WTC11 (cell line): Measurements from ENCODE around the gene CREBBP. TPM values are rescaled to one million over a fixed set of nuclear protein-coding genes. Genes with fewer than 3 reads are reported as not detected.

Experiments used
- ATAC-seq: fragments of 200-7000 bp; cut with Tn5 transposase; 2 replicates; pipeline ENCODE4 v1.10.0; 2021; ENCODE audit warnings: mild to moderate bottlenecking, moderate library complexity
- CTCF ChIA-PET: fragments of 300-600 bp; sonication (Branson Sonifier 250); formaldehyde crosslinking; loops from one replicate; lab custom pipeline; 2021; ENCODE audit warnings: antibody characterized with exemption; lab: Charles Lee
- POLR2A ChIA-PET: fragments of 350-600 bp; sonication (Branson Sonifier 250); formaldehyde crosslinking; loops from one replicate; lab custom pipeline; 2021; ENCODE audit warnings: antibody characterized with exemption; lab: Charles Lee
- DNase-seq: peaks from one replicate; pipeline ENCODE4 v3.0.0; 2021; ENCODE audit warnings: low spot score
- H3K27ac Mint-ChIP-seq: 2 replicates; pipeline ENCODE4 v1.8.0; 2021; ENCODE audit warnings: mixed read lengths
- H3K27me3 Mint-ChIP-seq: 2 replicates; pipeline ENCODE4 v1.8.0; 2021; ENCODE audit warnings: low read depth, mild to moderate bottlenecking, moderate library complexity, mixed read lengths
- H3K36me3 Mint-ChIP-seq: 2 replicates; pipeline ENCODE4 v1.8.0; 2021; ENCODE audit warnings: mixed read lengths
- H3K4me1 Mint-ChIP-seq: 2 replicates; pipeline ENCODE4 v1.8.0; 2022; ENCODE audit warnings: mixed read lengths
- H3K4me3 Mint-ChIP-seq: 2 replicates; pipeline ENCODE4 v1.8.0; 2021; ENCODE audit warnings: mild to moderate bottlenecking, moderate library complexity, mixed read lengths
- H3K9me3 Mint-ChIP-seq: 2 replicates; pipeline ENCODE4 v1.8.0; 2021; ENCODE audit warnings: mixed read lengths
- ATF1 ChIP-seq: sonication (generic); formaldehyde crosslinking; IDR thresholded peaks from 2 replicates; pipeline ENCODE4 v1.8.1; 2023; ENCODE audit warnings: mild to moderate bottlenecking, moderate library complexity, missing genetic modification reagents
- CREM ChIP-seq: sonication (generic); formaldehyde crosslinking; IDR thresholded peaks from 2 replicates; pipeline ENCODE4 v1.8.1; 2022; ENCODE audit warnings: mild to moderate bottlenecking, missing genetic modification reagents, moderate library complexity
- ETV6 ChIP-seq: sonication (generic); formaldehyde crosslinking; IDR thresholded peaks from 2 replicates; pipeline ENCODE4 v1.8.1; 2022; ENCODE audit warnings: mild to moderate bottlenecking, missing genetic modification reagents
- JAZF1 ChIP-seq: fragments of 250-450 bp; sonication (Bioruptor Pico); IDR thresholded peaks from 2 replicates; pipeline ENCODE4 v1.9.0; 2021; ENCODE audit warnings: moderate library complexity, mild to moderate bottlenecking, inconsistent platforms
- MYBL2 ChIP-seq: sonication (generic); formaldehyde crosslinking; IDR thresholded peaks from 2 replicates; pipeline ENCODE4 v1.8.1; 2023; ENCODE audit warnings: mild to moderate bottlenecking, moderate library complexity, missing genetic modification reagents
- NFYB ChIP-seq: sonication (generic); formaldehyde crosslinking; conservative IDR thresholded peaks from 2 replicates; pipeline ENCODE4 v1.8.0; 2022; ENCODE audit warnings: low read depth, missing genetic modification reagents
- PRRX2 ChIP-seq: fragments of 250-450 bp; sonication (Bioruptor Pico); IDR thresholded peaks from 2 replicates; pipeline ENCODE4 v1.8.0; 2021; ENCODE audit warnings: mild to moderate bottlenecking
- RORB ChIP-seq: fragments of 250-450 bp; sonication (Bioruptor Pico); IDR thresholded peaks from 2 replicates; pipeline ENCODE4 v1.9.0; 2021; ENCODE audit warnings: mild to moderate bottlenecking
- ZBTB21 ChIP-seq: sonication (generic); formaldehyde crosslinking; IDR thresholded peaks from 2 replicates; pipeline ENCODE4 v1.8.1; 2023; ENCODE audit warnings: mild to moderate bottlenecking, missing genetic modification reagents, borderline replicate concordance
- ZNF317 ChIP-seq: sonication (generic); formaldehyde crosslinking; IDR thresholded peaks from 2 replicates; pipeline ENCODE4 v1.8.1; 2023; ENCODE audit warnings: low read depth, mild to moderate bottlenecking, moderate library complexity, missing genetic modification reagents, borderline replicate concordance
- ZNF671 ChIP-seq: fragments of 250-450 bp; sonication (Bioruptor Pico); IDR thresholded peaks from 2 replicates; pipeline ENCODE4 v1.8.0; 2021; ENCODE audit warnings: mild to moderate bottlenecking
- total RNA-seq: library from RNA; stranded (reverse); gene quantifications from 3 replicates; pipeline ENCODE4 v1.2.3, GENCODE V29; 2021
- TF ChIP-seq, protein P1 (sequence below): sonication (generic); formaldehyde crosslinking; IDR thresholded peaks from 2 replicates; pipeline ENCODE4 v1.8.0; 2022; ENCODE audit warnings: missing genetic modification reagents
- TF ChIP-seq, protein P2 (sequence below): fragments of 250-450 bp; sonication (Bioruptor Pico); IDR thresholded peaks from 2 replicates; pipeline ENCODE4 v1.9.0; 2021; ENCODE audit warnings: moderate library complexity, mild to moderate bottlenecking, inconsistent platforms, borderline replicate concordance
- TF ChIP-seq, protein P3 (sequence below): fragments of 250-450 bp; sonication (Bioruptor Pico); IDR thresholded peaks from 2 replicates; pipeline ENCODE4 v1.9.0; 2021; ENCODE audit warnings: mild to moderate bottlenecking, borderline replicate concordance
- TF ChIP-seq, protein P4 (sequence below): sonication (generic); formaldehyde crosslinking; IDR thresholded peaks from 2 replicates; pipeline ENCODE4 v1.8.1; 2023; ENCODE audit warnings: mild to moderate bottlenecking, missing genetic modification reagents
- TF ChIP-seq, protein P5 (sequence below): sonication (generic); formaldehyde crosslinking; conservative IDR thresholded peaks from 2 replicates; pipeline ENCODE4 v1.8.1; 2023; ENCODE audit warnings: mild to moderate bottlenecking, low read depth, missing genetic modification reagents, moderate library complexity
- TF ChIP-seq, protein P6 (sequence below): fragments of 250-450 bp; sonication (Bioruptor Pico); IDR thresholded peaks from 2 replicates; pipeline ENCODE4 v2.1.2; 2022; ENCODE audit warnings: mild to moderate bottlenecking, moderate library complexity
- TF ChIP-seq, protein P7 (sequence below): sonication (generic); formaldehyde crosslinking; IDR thresholded peaks from 2 replicates; pipeline ENCODE4 v1.8.1; 2022; ENCODE audit warnings: low read depth, mild to moderate bottlenecking, moderate library complexity, missing genetic modification reagents, borderline replicate concordance

Gene CREBBP
- total RNA-seq, 1 experiment from 2014 or later = 49.6 TPM

DNA sequence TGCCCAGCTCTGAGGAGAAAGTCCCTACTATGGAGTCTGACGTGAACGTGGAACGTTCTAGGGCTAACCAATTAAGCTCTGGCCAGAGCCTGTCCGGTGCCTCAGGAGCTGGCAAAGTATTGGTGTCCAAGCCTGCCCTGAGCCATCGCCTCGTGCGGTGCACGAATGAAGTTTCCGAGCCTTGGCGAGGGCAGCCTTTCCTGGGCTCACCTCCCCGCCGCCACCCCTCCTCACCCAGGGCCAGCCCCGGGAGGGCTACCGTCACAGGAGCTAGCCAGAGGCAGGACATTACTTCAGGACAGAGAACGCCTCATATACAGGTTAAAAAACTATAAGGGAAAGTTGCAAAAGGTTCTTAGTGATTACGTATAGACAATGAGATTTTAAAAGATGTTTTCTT lies 139.6 kb downstream of the CREBBP start:
- CTCF ChIA-PET = no interaction called here
- no peak overlapping the region for H3K4me3 Mint-ChIP-seq
- DNase-seq = no peak
- POLR2A ChIA-PET = no interaction called here
- peak overlapping the region; percentile 65; the same call in 1 of the 2 replicates for H3K27ac Mint-ChIP-seq
- no peaks in the 10 kb centered on the region for H3K9me3 Mint-ChIP-seq
- peaks cover 79% of the 10 kb centered on the region for H3K36me3 Mint-ChIP-seq
- ATAC-seq = no peak
- TF ChIP-seq CREM (CRISPR knock-in tag) = no peak
- TF ChIP-seq, protein P1, sequence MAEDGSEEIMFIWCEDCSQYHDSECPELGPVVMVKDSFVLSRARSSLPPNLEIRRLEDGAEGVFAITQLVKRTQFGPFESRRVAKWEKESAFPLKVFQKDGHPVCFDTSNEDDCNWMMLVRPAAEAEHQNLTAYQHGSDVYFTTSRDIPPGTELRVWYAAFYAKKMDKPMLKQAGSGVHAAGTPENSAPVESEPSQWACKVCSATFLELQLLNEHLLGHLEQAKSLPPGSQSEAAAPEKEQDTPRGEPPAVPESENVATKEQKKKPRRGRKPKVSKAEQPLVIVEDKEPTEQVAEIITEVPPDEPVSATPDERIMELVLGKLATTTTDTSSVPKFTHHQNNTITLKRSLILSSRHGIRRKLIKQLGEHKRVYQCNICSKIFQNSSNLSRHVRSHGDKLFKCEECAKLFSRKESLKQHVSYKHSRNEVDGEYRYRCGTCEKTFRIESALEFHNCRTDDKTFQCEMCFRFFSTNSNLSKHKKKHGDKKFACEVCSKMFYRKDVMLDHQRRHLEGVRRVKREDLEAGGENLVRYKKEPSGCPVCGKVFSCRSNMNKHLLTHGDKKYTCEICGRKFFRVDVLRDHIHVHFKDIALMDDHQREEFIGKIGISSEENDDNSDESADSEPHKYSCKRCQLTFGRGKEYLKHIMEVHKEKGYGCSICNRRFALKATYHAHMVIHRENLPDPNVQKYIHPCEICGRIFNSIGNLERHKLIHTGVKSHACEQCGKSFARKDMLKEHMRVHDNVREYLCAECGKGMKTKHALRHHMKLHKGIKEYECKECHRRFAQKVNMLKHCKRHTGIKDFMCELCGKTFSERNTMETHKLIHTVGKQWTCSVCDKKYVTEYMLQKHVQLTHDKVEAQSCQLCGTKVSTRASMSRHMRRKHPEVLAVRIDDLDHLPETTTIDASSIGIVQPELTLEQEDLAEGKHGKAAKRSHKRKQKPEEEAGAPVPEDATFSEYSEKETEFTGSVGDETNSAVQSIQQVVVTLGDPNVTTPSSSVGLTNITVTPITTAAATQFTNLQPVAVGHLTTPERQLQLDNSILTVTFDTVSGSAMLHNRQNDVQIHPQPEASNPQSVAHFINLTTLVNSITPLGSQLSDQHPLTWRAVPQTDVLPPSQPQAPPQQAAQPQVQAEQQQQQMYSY (CRISPR knock-in tag) = no peak
- TF ChIP-seq, protein P2, sequence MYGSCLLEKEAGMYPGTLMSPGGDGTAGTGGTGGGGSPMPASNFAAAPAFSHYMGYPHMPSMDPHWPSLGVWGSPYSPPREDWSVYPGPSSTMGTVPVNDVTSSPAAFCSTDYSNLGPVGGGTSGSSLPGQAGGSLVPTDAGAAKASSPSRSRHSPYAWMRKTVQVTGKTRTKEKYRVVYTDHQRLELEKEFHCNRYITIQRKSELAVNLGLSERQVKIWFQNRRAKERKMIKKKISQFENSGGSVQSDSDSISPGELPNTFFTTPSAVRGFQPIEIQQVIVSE (CRISPR knock-in tag) = no peak
- TF ChIP-seq, protein P3, sequence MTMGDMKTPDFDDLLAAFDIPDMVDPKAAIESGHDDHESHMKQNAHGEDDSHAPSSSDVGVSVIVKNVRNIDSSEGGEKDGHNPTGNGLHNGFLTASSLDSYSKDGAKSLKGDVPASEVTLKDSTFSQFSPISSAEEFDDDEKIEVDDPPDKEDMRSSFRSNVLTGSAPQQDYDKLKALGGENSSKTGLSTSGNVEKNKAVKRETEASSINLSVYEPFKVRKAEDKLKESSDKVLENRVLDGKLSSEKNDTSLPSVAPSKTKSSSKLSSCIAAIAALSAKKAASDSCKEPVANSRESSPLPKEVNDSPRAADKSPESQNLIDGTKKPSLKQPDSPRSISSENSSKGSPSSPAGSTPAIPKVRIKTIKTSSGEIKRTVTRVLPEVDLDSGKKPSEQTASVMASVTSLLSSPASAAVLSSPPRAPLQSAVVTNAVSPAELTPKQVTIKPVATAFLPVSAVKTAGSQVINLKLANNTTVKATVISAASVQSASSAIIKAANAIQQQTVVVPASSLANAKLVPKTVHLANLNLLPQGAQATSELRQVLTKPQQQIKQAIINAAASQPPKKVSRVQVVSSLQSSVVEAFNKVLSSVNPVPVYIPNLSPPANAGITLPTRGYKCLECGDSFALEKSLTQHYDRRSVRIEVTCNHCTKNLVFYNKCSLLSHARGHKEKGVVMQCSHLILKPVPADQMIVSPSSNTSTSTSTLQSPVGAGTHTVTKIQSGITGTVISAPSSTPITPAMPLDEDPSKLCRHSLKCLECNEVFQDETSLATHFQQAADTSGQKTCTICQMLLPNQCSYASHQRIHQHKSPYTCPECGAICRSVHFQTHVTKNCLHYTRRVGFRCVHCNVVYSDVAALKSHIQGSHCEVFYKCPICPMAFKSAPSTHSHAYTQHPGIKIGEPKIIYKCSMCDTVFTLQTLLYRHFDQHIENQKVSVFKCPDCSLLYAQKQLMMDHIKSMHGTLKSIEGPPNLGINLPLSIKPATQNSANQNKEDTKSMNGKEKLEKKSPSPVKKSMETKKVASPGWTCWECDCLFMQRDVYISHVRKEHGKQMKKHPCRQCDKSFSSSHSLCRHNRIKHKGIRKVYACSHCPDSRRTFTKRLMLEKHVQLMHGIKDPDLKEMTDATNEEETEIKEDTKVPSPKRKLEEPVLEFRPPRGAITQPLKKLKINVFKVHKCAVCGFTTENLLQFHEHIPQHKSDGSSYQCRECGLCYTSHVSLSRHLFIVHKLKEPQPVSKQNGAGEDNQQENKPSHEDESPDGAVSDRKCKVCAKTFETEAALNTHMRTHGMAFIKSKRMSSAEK = no peak
- TF ChIP-seq, protein P4, sequence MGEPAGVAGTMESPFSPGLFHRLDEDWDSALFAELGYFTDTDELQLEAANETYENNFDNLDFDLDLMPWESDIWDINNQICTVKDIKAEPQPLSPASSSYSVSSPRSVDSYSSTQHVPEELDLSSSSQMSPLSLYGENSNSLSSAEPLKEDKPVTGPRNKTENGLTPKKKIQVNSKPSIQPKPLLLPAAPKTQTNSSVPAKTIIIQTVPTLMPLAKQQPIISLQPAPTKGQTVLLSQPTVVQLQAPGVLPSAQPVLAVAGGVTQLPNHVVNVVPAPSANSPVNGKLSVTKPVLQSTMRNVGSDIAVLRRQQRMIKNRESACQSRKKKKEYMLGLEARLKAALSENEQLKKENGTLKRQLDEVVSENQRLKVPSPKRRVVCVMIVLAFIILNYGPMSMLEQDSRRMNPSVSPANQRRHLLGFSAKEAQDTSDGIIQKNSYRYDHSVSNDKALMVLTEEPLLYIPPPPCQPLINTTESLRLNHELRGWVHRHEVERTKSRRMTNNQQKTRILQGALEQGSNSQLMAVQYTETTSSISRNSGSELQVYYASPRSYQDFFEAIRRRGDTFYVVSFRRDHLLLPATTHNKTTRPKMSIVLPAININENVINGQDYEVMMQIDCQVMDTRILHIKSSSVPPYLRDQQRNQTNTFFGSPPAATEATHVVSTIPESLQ (CRISPR knock-in tag) = no peak
- TF ChIP-seq NFYB (CRISPR knock-in tag) = no peak
- no peak for TF ChIP-seq RORB
- TF ChIP-seq, protein P5, sequence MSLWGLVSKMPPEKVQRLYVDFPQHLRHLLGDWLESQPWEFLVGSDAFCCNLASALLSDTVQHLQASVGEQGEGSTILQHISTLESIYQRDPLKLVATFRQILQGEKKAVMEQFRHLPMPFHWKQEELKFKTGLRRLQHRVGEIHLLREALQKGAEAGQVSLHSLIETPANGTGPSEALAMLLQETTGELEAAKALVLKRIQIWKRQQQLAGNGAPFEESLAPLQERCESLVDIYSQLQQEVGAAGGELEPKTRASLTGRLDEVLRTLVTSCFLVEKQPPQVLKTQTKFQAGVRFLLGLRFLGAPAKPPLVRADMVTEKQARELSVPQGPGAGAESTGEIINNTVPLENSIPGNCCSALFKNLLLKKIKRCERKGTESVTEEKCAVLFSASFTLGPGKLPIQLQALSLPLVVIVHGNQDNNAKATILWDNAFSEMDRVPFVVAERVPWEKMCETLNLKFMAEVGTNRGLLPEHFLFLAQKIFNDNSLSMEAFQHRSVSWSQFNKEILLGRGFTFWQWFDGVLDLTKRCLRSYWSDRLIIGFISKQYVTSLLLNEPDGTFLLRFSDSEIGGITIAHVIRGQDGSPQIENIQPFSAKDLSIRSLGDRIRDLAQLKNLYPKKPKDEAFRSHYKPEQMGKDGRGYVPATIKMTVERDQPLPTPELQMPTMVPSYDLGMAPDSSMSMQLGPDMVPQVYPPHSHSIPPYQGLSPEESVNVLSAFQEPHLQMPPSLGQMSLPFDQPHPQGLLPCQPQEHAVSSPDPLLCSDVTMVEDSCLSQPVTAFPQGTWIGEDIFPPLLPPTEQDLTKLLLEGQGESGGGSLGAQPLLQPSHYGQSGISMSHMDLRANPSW (CRISPR knock-in tag) = no peak
- no peak for TF ChIP-seq ZNF317
- TF ChIP-seq MYBL2 (CRISPR knock-in tag) = no peak
- no peak for TF ChIP-seq ATF1
- TF ChIP-seq, protein P6, sequence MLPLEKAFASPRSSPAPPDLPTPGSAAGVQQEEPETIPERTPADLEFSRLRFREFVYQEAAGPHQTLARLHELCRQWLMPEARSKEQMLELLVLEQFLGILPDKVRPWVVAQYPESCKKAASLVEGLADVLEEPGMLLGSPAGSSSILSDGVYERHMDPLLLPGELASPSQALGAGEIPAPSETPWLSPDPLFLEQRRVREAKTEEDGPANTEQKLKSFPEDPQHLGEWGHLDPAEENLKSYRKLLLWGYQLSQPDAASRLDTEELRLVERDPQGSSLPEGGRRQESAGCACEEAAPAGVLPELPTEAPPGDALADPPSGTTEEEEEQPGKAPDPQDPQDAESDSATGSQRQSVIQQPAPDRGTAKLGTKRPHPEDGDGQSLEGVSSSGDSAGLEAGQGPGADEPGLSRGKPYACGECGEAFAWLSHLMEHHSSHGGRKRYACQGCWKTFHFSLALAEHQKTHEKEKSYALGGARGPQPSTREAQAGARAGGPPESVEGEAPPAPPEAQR (CRISPR knock-in tag) = no peak
- no peak for TF ChIP-seq ETV6 (CRISPR knock-in tag)
- TF ChIP-seq JAZF1 = no peak
- TF ChIP-seq, protein P7, sequence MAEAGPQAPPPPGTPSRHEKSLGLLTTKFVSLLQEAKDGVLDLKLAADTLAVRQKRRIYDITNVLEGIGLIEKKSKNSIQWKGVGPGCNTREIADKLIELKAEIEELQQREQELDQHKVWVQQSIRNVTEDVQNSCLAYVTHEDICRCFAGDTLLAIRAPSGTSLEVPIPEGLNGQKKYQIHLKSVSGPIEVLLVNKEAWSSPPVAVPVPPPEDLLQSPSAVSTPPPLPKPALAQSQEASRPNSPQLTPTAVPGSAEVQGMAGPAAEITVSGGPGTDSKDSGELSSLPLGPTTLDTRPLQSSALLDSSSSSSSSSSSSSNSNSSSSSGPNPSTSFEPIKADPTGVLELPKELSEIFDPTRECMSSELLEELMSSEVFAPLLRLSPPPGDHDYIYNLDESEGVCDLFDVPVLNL (CRISPR knock-in tag) = no peak
- TF ChIP-seq ZNF671 (CRISPR knock-in tag) = no peak
- no peak for TF ChIP-seq PRRX2
- TF ChIP-seq ZBTB21 (CRISPR knock-in tag) = no peak
- peaks cover 2% of the 10 kb centered on the region; the same call in 1 of the 2 replicates for H3K4me1 Mint-ChIP-seq
- H3K27me3 Mint-ChIP-seq = no peaks in the 10 kb centered on the region
